Astrocyte (in vitro differentiated cells and primary cell): Measurements from ENCODE around the gene CRYBA2. TPM values are rescaled to one million over a fixed set of nuclear protein-coding genes. Genes with fewer than 3 reads are reported as not detected.

Experiments used
- DNase-seq: peaks from one replicate; pipeline ENCODE4 v3.0.0-alpha.2; 2010; ENCODE audit warnings: low read depth
- FAIRE-seq: peaks from 2 replicates; lab custom pipeline; 2011; peaks lifted over from hg19 to GRCh38; lab: Jason Lieb, UNC
- H2AFZ ChIP-seq: 2 replicates; pipeline ENCODE4 v1.6.0; 2012; ENCODE audit warnings: low read depth, low read length, inconsistent platforms
- H3K27ac ChIP-seq: 2 replicates; pipeline ENCODE4 v1.5.1; 2011; ENCODE audit warnings: low read depth, low read length, inconsistent platforms
- H3K27me3 ChIP-seq: 2 replicates; pipeline ENCODE4 v1.6.0; 2011; ENCODE audit warnings: low read length, inconsistent platforms; ENCODE audit not compliant: insufficient read depth
- H3K36me3 ChIP-seq: 2 replicates; pipeline ENCODE4 v1.5.1; 2011; ENCODE audit warnings: low read length, inconsistent platforms; ENCODE audit not compliant: insufficient read depth
- H3K4me1 ChIP-seq: 2 replicates; pipeline ENCODE4 v1.5.1; 2011; ENCODE audit warnings: low read length, inconsistent platforms; ENCODE audit not compliant: insufficient read depth
- H3K4me2 ChIP-seq: 2 replicates; pipeline ENCODE4 v1.6.0; 2012; ENCODE audit warnings: low read length, inconsistent platforms
- H3K4me3 ChIP-seq: 2 replicates; pipeline ENCODE4 v1.5.1; 2011; ENCODE audit warnings: low read depth, mild to moderate bottlenecking, low read length, inconsistent platforms; ENCODE audit not compliant: insufficient read depth
- H3K79me2 ChIP-seq: 2 replicates; pipeline ENCODE4 v1.6.0; 2012; ENCODE audit warnings: mild to moderate bottlenecking, low read length, inconsistent platforms; ENCODE audit not compliant: insufficient read depth
- H3K9ac ChIP-seq: 2 replicates; pipeline ENCODE4 v1.6.0; 2012; ENCODE audit warnings: mild to moderate bottlenecking, low read length, inconsistent platforms
- H3K9me3 ChIP-seq: 2 replicates; pipeline ENCODE4 v1.5.1; 2012; ENCODE audit warnings: low read depth, mild to moderate bottlenecking, low read length, inconsistent platforms; ENCODE audit not compliant: insufficient read depth
- H4K20me1 ChIP-seq: 2 replicates; pipeline ENCODE4 v1.6.0; 2012; ENCODE audit warnings: low read length, inconsistent platforms; ENCODE audit not compliant: insufficient read depth
- H3K27ac Mint-ChIP-seq: one replicate; pipeline ENCODE4 v1.8.0; 2021; ENCODE audit warnings: mild to moderate bottlenecking, mixed read lengths; ENCODE audit not compliant: unreplicated experiment
- H3K27me3 Mint-ChIP-seq: one replicate; pipeline ENCODE4 v1.8.0; 2021; ENCODE audit warnings: low read depth, mixed read lengths; ENCODE audit not compliant: unreplicated experiment
- H3K36me3 Mint-ChIP-seq: one replicate; pipeline ENCODE4 v1.8.0; 2021; ENCODE audit warnings: low read depth, mixed read lengths; ENCODE audit not compliant: unreplicated experiment
- H3K4me1 Mint-ChIP-seq: one replicate; pipeline ENCODE4 v1.8.0; 2021; ENCODE audit warnings: low read depth, mixed read lengths; ENCODE audit not compliant: unreplicated experiment
- H3K4me3 Mint-ChIP-seq: one replicate; pipeline ENCODE4 v1.8.0; 2021; ENCODE audit warnings: mild to moderate bottlenecking, moderate library complexity, mixed read lengths; ENCODE audit not compliant: unreplicated experiment
- H3K9me3 Mint-ChIP-seq: one replicate; pipeline ENCODE4 v1.8.0; 2021; ENCODE audit warnings: mild to moderate bottlenecking, mixed read lengths; ENCODE audit not compliant: unreplicated experiment
- CTCF ChIP-seq: IDR thresholded peaks from 2 replicates; pipeline ENCODE4 v1.5.1; 2011; ENCODE audit warnings: low read depth, mild to moderate bottlenecking, inconsistent platforms, low read length, moderate library complexity; ENCODE audit not compliant: insufficient read depth
- EZH2 ChIP-seq: IDR thresholded peaks from 2 replicates; pipeline ENCODE4 v1.6.1; 2012; ENCODE audit warnings: mild to moderate bottlenecking, low read length, inconsistent platforms; ENCODE audit not compliant: insufficient read depth
- total RNA-seq: library from RNA; stranded (reverse); gene quantifications from 2 replicates; pipeline ENCODE4 v1.2.1, GENCODE V29; 2021

Gene CRYBA2
- total RNA-seq, 1 donor from 2014 or later: not detected

- H3K4me1 ChIP-seq: peaks cover 9% of the 10 kb centered on the region
- no peak overlapping the region for H3K27ac ChIP-seq
- H3K4me2 ChIP-seq: peak overlapping the region; percentile 84
- no peak overlapping the region for H3K4me3 ChIP-seq
- no peak overlapping the region for H3K9ac ChIP-seq
- Mint-ChIP-seq H3K4me1 (no peaks in the 10 kb centered on the region), H3K36me3 (no peaks in the 10 kb centered on the region), H3K9me3 (peaks cover 8% of the 10 kb centered on the region), H3K27ac (no peak overlapping the region), H3K27me3 (peaks cover 89% of the 10 kb centered on the region), H3K4me3 (no peak overlapping the region)
- H4K20me1 ChIP-seq: peaks cover 6% of the 10 kb centered on the region
- FAIRE-seq: no peak
- H3K9me3 ChIP-seq: peaks cover 3% of the 10 kb centered on the region
- no peaks in the 10 kb centered on the region for H3K36me3 ChIP-seq
- H3K79me2 ChIP-seq: no peaks in the 10 kb centered on the region
- TF ChIP-seq EZH2: no peak
- no peak for TF ChIP-seq CTCF
- H2AFZ ChIP-seq: no peak overlapping the region
- peaks cover 87% of the 10 kb centered on the region for H3K27me3 ChIP-seq
- no peak for DNase-seq
These were observed 398 bp downstream of the CRYBA2 start for GRCh38 chr2:218992703-218993344.

- peaks cover 6% of the 10 kb centered on the region for H4K20me1 ChIP-seq
- TF ChIP-seq EZH2 (no peak), CTCF (no peak)
These were observed 1.0 kb downstream of the CRYBA2 start for GRCh38 chr2:218992196-218992595.

GRCh38 chr2:218991674-218992168 is 1.5 kb downstream of the CRYBA2 start:
- H3K4me3 ChIP-seq: no peak overlapping the region
- no peak for FAIRE-seq
- Mint-ChIP-seq H3K4me1 (no peaks in the 10 kb centered on the region), H3K36me3 (peaks cover 2% of the 10 kb centered on the region), H3K27ac (no peak overlapping the region), H3K4me3 (no peak overlapping the region), H3K9me3 (peaks cover 8% of the 10 kb centered on the region), H3K27me3 (peaks cover 89% of the 10 kb centered on the region)
- no peaks in the 10 kb centered on the region for H3K36me3 ChIP-seq
- peaks cover 6% of the 10 kb centered on the region for H4K20me1 ChIP-seq
- H3K79me2 ChIP-seq: no peaks in the 10 kb centered on the region
- no peak overlapping the region for H3K4me2 ChIP-seq
- H3K9me3 ChIP-seq: peaks cover 3% of the 10 kb centered on the region
- peak; percentile 16 for DNase-seq
- H3K27ac ChIP-seq: no peak overlapping the region
- no peak overlapping the region for H2AFZ ChIP-seq
- H3K27me3 ChIP-seq: peaks cover 88% of the 10 kb centered on the region
- H3K9ac ChIP-seq: no peak overlapping the region
- peaks cover 9% of the 10 kb centered on the region for H3K4me1 ChIP-seq
- peak; percentile 60 for TF ChIP-seq EZH2
- TF ChIP-seq CTCF: no peak

More at GRCh38 chr2:218992196-218992595, 1.0 kb downstream of the CRYBA2 start:
- peaks cover 9% of the 10 kb centered on the region for H3K4me1 ChIP-seq
- peaks cover 89% of the 10 kb centered on the region for H3K27me3 Mint-ChIP-seq
- peaks cover 8% of the 10 kb centered on the region for H3K9me3 Mint-ChIP-seq
- H3K79me2 ChIP-seq: no peaks in the 10 kb centered on the region
- H3K27ac ChIP-seq: no peak overlapping the region
- no peak overlapping the region for H3K4me3 ChIP-seq
- H3K4me2 ChIP-seq: no peak overlapping the region
- no peak overlapping the region for H2AFZ ChIP-seq
- H3K4me3 Mint-ChIP-seq: no peak overlapping the region
- no peak overlapping the region for H3K9ac ChIP-seq
- peaks cover 3% of the 10 kb centered on the region for H3K9me3 ChIP-seq
- H3K27ac Mint-ChIP-seq: no peak overlapping the region
- no peaks in the 10 kb centered on the region for H3K4me1 Mint-ChIP-seq
- FAIRE-seq: no peak
- no peaks in the 10 kb centered on the region for H3K36me3 ChIP-seq
- H3K27me3 ChIP-seq: peaks cover 86% of the 10 kb centered on the region
- DNase-seq: no peak
- peaks cover 2% of the 10 kb centered on the region for H3K36me3 Mint-ChIP-seq
